Epidermal melanocyte (primary cell): ENCODE results near the gene KAT8.
"Not testable (repeated sequence)": the region's sequence is repeated elsewhere in the genome, so short reads cannot be mapped to it uniquely, and the experiment has no call there.

Experiments used
- DNase-seq: peaks from one replicate; pipeline ENCODE4 v3.0.0; 2011; ENCODE audit warnings: low spot score; ENCODE audit not compliant: insufficient read length

KAT8 gene

GRCh38 chr16:31130336-31130891, 12.9 kb downstream of the KAT8 start:
- DNase-seq, result no peak

- DNase-seq, result no peak
These were observed 13.4 kb downstream of the KAT8 start for GRCh38 chr16:31130899-31131298.

GRCh38 chr16:31131416-31131815, 14.0 kb downstream of the KAT8 start:
- no peak for DNase-seq

- DNase-seq, result no peak
These were observed 14.4 kb downstream of the KAT8 start for GRCh38 chr16:31131841-31132271.

- DNase-seq, result no peak
These were observed 15.0 kb downstream of the KAT8 start for GRCh38 chr16:31132303-31132979.

- no peak for DNase-seq
These were observed 15.6 kb downstream of the KAT8 start for GRCh38 chr16:31133046-31133501.

- DNase-seq, result peak; percentile 78
These were observed 16.7 kb downstream of the KAT8 start for GRCh38 chr16:31134091-31134571.

GRCh38 chr16:31134625-31135534, 17.4 kb downstream of the KAT8 start:
- DNase-seq, result no peak

GRCh38 chr16:31135535-31136286, 18.2 kb downstream of the KAT8 start, which contains the start of gene PRSS8:
Gene PRSS8 (minus strand): TSS chr16:31135727. CDS start chr16:31135498, 229 bp downstream.
- no peak for DNase-seq

GRCh38 chr16:31136287-31136662, 18.8 kb downstream of the KAT8 start:
- no peak for DNase-seq

- DNase-seq, result not testable (repeated sequence)
These were observed 19.5 kb downstream of the KAT8 start for GRCh38 chr16:31136822-31137499.

- DNase-seq, result no peak
These were observed 21.4 kb downstream of the KAT8 start for GRCh38 chr16:31138621-31139578.

GRCh38 chr16:31141071-31141469, 23.6 kb downstream of the KAT8 start:
- not testable (repeated sequence) for DNase-seq

GRCh38 chr16:31141489-31142108, 24.1 kb downstream of the KAT8 start:
- peak; percentile 29 for DNase-seq

GRCh38 chr16:31142109-31143010, 24.9 kb downstream of the KAT8 start:
- DNase-seq, result peak; percentile 99

GRCh38 chr16:31143011-31143693, 25.7 kb downstream of the KAT8 start:
- no peak for DNase-seq

- DNase-seq, result no peak
These were observed 26.3 kb downstream of the KAT8 start for GRCh38 chr16:31143694-31144148.
